ENCODE measurements around the gene S100A2.

Gene S100A2

DNA sequence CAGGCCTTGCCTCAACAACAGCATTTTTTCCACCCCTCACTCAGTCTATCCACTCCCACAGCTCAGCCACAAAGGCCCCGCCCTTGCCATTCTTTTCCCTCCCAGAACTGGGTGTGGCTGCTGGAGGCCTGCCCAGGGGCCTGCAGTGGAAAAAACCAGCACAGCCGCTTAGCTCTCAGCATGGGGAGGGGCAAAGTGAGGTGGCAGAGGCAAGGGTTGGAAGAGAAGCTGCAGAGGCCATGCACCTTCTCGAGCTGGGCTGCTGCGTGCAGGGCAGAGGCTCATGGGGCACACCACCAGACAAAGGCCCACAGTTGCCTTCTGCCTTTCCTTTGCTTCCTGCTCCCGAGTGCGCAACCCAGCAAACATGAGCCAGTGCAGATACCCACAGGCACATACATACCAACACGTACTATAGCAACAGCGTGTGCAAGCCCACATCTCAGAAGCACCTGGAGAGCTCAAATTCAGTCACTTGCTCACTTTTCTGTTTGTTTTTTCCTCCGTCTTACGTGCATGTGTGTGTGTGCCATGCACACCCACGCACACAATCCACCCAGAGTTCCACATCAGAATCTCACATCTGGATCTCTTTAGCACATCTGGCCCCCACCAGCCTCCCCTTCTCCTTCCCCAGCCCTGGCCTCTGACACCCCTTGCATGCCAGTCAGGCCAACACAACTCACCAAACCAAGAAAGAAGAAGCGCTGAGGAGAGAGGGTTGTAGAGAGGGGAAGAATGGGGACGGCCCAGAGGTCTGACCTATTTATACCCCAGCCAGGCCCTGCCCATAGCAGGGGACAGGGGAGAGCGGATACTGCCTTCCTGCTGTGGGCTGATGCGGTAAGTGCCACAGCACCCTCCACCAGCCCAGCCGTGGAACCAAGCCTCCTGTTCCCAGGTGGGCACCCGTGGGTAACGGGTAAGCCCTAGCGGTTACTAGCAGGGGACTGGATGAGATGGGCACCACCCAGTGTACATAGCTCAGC lies 20.3 kb downstream of the S100A2 start, which contains the start of gene S100A4:
S100A4 (minus strand) TSS at position 740 of the 989 bp plus-strand sequence. CDS start 1,012 bp downstream, outside the sequence.
- DNase-seq (ENCODE audit: low read depth), result peak; percentile 94

DNA sequence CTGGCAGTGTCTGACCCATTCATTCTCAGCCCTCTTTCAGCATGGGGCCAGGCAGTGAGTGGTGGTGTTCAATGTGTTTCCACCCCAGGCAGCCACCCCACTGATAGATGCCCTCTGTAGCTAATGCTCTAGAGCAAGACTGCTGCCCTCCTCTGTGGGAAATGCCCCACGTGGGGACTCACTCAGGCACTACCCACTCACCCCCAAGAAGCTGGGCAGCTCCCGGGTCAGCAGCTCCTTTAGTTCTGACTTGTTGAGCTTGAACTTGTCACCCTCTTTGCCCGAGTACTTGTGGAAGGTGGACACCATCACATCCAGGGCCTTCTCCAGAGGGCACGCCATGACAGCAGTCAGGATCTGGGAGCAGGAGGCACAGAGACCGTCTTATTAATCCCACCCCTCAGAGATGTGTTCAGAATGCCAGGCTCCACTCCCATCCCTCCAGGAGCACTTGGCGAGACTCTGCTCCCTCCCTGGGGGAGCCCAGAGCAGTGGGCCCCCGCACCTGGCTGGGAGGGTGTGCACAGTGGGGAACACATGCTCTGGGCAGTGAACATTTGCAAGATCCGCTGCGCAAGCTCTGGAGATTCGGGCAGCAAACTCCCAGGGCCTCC lies 21.1 kb downstream of the S100A2 start:
- DNase-seq (ENCODE audit: low read depth), result no peak

DNA sequence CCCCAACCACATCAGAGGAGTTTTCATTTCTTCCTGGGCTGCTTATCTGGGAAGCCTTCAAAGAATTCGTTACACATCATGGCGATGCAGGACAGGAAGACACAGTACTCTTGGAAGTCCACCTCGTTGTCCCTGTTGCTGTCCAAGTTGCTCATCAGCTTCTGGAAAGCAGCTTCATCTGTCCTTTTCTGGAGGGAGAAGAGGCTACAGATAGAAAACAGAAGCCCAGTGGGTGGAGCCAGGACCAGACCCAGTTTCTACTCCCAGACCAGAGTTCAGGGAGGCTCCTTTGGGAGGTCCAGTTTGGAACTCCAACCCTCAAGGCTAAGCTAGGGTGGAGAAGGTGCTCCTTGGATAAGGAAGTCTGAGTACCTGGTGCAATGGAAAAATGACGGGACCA lies 21.9 kb downstream of the S100A2 start:
- no peak for DNase-seq (ENCODE audit: low read depth)

DNA sequence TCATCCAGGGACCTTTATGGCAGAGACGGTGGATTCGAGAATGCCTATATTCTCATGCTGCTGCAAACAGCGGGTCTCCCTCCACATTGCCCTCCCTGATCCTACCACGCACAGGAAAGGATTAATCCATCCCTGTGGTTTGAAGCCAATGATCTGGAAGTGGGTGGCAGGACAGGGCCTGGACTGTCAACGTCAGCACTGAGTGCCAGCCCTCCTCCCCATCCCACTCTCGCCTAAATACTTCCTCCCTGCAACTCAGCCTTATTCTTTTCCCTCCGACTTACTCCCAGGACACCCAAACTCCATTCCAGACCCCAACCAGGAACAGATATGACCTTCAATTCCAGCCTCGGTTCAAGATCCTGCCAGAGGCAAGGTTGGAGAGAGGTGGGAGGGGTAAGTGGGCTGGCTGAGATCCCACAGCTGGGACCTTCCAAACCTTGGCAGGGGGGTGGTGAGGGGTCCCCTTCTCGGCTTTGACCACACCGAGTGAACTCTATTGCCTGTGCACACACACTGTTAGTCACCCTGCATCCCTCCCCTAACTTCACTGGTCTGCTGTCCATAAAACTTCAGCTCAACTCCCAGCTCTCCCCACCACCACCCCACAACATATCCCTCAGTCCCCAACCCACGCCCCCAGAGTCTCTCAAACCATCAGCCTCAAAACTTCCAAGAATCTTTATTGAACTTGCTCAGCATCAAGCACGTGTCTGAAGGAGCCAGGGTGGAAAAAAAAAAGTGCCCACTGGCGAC lies 22.5 kb downstream of the S100A2 start:
- no peak for DNase-seq (ENCODE audit: low read depth)

DNA sequence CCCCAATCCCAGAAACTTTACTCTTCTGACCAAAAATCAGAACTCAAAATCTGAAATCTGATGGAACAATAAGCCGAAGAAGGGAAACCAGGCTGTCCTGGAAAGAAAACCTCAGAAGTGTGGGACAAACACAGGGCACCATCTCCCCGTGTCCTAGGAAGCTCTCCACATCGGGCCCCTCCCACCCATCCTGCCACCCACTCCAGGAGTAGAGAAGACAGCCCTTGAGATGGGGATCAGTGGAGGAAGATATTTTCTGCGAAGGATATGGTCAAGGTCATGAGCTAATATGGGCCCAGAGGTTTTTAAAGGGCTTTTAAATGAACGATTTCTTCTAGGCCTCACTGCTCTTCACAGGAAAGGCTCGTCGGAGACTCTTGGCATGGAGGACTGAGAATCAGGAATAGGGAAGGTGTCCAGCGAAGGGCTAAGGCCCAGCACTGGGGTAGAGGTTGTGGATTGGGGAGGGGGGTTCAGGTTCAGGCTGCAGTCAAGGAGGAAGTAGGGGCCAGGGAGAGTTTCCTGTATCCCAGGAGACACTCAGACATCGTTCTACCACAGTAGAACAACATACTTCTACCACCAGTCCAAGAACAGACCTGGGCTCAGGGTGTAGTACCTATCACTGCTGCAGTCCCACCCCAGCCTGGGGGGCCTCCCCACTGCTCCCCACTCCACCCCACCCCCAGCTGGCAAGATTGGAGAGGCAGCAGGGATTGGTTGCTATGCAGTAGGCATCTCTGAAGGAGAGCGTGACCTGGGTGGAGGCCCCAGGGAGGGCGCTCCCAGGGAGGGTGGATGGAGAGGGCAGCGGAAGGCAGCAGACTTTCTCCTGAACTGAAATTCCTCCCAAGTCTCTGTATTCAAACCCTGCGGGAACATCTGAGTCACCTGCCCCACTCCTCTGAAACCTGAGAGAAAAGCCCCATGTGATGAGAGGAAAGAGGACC lies 23.7 kb downstream of the S100A2 start:
- no peak for DNase-seq (ENCODE audit: low read depth)

DNA sequence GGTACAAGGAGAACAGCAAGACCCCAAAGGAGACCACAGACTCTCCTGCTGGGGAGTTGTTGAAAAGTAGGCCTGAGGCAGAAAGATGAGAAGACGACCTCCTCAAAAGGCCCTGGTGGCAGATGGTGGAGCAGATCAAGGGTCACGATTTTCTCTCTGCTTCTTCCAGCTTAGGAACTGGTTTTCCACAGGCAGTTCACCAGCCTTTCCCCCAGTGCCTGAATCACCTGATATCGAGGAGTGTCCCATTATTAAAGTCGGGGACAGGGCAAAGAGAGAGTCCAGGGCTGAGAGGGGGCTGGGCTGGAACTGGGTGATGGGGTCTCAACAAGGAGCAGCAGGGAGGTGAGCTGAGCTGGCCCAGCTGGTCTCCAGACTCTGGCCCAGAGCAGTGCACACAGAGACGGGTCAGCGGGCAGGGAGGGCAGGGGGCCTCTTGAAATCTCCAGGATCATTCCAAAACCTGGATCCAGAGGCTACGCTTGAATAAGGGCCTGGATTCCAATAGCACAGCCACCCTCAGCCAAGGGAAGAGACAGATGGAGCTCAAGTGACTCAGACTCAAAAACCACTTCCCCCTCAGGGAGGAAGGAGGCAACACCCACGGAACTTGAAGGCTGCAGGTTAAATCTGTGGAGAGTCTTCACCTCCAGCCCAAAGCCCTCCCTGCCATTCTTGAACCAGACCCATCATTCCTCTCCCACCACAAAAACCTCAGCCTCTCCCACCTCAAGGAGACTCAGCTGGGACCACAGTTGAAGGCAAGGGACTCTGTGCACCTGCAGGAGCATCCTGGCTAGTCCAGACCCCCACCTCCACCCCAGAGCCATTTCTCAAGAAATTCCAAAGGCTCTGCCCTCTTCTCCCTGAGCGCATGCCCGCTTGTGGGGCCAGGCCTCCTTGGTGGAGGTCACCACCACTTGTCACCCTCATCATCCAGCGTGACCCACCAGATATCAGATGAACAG lies 25.0 kb downstream of the S100A2 start, which contains the start of gene S100A5:
S100A5 (minus strand) TSS at position 541 of the 968 bp plus-strand sequence. CDS start 743 bp downstream, outside the sequence.
- DNase-seq (ENCODE audit: low read depth), result peak; percentile 38

DNA sequence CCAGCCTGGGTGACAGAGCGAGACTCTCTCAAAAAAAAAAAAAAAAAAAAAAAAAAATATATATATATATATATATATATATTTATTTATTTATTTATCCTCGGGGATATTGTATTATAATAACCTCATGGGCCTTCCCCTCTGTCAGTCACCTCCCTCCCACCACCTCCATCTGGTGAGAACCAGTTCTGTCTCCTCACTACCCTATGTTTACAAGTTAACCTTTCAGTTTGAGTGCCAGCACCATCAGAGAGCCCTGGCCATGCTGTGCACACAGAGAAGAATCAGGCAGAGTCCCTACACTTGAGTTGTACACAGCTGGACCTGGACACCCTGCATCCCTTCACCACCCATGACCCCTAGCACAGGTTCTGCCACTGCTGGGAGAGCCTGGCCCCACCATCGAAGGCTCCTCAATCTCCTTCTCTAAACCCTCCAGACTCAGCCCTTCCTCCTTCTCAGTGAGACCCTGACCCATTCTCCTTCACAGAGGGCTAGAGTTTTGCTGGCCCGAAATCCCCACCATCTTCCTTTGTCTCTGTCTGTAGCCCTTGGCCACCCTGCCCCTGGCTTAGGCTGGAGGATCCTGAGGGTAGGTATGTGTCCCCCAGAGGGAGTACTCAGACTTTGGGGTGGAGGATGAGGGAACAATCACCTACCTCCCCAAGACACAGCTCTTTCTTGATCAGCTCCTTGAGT lies 26.1 kb downstream of the S100A2 start:
- DNase-seq (ENCODE audit: low read depth), result no peak

DNA sequence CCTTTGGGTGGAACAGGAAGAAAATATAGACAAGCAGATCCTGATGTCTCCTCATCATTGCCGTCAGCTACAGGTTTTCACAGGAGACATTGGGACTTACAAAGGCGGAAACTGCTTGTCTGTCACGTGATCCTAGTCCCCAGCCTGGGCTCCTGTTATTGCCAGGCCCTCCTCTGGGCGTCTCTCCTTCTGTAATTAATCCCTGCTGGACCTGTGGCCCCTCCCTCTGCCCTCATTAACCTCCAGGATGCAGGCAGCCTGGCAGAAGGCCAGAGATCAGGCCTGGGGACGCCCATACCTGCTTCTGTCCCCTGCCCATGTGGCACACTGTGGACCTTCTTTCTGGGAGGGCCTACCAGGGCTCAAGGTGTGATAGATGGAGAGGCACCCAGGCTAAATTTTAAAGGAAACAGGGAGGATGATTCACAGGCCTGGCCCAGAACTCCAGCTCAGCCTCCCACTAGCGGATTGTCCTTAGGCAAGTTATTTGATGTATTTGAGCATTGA lies 27.3 kb downstream of the S100A2 start:
- DNase-seq (ENCODE audit: low read depth), result no peak

DNA sequence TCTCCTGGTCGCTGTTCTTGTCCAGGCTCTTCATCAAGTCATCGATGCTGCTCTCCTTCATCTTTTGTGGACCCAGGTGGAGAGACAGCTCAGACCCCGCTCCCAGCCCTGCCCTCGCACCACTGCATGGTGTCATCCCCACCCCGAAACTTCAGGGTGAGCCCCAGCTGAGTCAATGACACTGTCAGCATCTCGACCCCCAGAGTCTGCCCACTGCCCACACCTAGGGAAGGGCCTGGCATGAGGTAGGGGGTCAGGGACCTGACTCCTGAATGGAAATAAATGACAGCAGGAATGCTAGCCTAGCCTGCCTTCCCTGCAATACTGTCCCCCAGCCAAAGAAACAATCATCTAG lies 28.3 kb downstream of the S100A2 start:
- no peak for DNase-seq (ENCODE audit: low read depth)

DNA sequence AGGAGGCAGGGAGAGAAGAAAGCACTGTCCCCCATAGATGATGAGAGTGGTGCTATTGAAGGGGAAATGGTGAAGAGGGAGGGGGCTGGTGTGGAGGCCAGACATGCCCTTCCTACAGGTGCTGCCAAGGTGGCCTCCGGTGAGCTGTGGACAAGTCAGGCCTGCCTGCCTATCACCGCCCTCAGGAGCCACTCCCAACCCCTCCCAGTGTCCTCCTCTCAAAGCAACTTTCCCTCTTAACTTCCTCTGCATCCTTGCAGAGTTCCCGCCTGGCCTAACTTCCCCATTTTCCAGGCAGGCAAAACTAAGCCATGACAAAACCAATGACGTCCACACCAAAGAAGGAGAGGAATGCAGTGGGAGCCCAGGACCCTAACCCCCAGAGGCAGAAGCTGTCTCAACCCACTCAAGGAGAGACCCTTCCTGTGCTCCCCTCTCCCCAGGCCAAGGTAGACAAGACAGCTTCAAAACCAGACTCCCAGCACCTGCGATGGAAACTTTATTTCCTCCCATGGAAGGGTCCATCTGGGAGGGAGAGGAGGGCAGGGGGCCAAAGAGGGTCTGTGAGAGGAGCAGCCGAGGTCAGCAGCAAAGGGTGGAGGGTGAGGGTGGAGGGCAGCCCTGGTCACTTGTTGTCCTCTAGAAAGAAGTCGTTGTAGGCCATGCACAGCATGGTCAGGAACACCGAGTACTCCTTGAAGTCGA lies 28.8 kb downstream of the S100A2 start:
- no peak for DNase-seq (ENCODE audit: low read depth)

DNA sequence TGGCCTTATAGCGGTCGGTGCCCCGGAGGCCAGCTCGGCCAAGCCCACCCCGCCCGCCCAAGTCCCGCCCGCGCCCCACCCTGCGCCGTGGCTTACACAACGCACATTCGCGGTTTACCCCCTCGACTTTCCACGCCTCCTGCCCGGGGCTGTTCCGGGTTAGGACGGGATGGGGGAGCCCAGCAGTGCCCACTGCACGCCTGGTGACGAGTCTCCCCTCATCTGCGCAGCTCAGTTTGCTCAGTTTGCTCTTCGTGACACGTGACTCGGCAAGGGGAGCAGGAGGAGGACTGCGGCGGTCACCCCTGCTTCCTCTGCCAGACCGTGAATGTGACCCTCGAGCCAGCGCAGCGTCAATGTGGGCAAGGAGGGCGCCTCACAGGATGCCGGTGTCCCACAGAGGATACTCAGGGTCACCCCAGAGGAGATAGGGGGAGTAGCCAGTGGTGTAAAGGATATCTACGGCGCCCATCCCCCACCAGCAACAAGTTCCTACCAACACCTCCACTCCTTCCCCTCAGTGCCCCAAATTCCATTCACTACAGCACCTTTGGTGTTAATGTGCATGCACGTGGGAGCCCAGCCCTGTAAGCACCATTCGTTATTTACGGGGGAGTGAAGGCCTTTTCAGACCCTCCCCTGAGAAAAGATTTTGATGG lies 29.5 kb downstream of the S100A2 start:
- peak; percentile 80 for DNase-seq (ENCODE audit: low read depth)

DNA sequence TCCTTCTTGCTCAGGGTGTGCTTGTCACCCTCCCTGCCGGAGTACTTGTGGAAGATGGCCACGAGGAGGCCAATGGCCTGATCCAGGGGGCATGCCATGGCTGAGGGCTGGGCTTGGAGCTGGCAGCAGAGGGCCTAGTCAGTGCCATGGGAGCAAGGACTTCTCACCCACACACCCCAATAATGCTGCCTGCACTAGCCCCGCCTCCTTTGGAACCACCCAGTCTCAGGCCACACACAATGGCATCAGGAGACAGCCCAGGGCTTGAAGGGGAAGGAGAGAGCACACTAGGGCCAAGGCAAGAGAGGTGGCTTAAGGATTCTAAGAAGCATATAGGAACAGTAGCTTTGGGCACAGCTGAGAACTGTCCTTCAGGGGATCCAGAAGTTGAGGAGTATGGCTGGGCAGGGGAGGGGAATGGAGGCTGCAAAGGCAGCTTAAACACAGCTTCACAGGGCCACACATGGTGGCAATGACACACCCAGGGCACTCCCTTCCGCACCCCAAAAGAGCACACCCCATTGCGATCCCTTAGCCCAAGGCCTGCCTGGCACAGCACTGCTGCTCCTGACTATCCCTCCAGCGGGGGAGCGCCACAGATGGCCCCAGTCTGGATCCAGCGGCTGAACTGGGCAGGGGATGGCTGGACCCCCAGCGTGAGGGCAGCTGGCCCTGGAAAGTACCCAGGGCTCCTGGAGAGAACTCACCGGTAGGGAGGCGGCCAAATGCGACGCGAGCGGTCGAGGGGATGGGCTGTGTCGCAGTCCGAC lies 30.2 kb downstream of the S100A2 start, which contains the start of gene S100A6:
S100A6 (minus strand) TSS at position 750 of the 770 bp plus-strand sequence; CDS start at position 98, 652 bp downstream.
- DNase-seq (ENCODE audit: low read depth), result no peak

DNA sequence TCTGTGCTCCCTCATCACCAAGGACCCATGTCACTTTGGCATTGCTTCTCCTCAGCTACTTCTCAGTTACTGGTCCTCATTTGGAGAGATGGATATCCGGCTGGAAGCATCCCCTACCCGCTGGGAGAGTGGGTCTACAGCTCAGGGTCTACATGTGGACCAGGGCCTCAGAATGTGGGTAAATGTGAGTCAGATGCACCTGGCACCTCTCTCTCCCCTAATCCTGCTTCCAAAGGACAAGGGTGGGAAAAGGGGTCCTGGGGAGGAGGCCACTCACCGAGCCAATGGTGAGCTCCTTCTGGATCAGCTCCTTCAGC lies 30.8 kb downstream of the S100A2 start:
- DNase-seq (ENCODE audit: low read depth), result no peak

DNA sequence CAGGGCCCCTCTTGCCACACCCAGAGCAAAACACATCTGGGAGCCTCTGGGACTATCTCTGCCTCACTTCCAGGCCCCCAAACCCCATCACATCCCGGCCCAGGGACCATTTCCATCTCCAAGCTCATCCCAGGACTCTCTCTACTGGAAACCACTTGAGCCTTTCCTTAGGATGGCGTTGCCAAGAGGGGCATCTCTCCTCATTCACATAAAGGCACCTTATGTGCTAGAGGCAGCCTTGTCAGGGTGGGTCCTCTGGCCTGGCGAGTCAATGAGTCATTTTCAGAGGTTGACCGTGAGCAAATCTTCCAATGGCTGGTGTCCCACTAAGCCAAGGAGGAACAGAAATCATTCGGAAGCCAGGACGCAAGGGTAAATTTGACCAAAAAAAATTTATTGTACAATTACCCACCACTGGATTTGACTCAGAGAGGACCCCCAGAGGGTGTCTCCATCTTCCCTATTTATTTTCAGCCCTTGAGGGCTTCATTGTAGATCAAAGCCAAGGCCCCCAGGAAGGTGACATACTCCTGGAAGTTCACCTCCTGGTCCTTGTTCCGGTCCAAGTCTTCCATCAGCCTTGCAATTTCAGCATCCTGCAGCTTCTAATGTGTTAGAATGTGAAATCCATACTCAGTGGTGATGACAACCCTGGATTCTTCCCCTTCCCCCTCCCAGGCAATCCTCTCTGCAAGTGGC lies 31.3 kb downstream of the S100A2 start:
- no peak for DNase-seq (ENCODE audit: low read depth)

DNA sequence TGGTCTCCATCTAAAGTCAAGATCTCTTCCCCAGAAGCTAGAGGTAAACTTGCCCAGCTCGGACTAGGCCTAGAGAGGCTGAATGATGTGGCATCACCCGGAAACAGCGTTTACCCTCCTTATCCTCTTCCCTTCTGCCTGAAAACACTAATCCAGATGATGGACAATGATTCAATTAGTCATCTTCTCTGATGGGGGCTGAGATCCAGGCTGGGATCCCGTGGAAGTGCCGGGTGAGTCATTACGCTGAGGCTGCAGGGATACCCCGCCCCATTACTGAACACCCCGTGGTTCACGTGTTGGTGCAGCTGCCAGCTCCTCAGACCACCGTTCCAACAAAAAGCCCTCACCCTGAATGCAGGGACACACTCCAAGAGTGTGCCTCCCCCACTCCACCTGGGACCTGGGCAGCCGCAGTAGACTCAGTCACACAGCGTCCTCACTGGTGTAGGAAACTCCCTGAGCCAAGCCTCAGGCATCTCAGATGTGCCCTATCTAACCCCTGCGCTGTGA lies 31.9 kb downstream of the S100A2 start:
- no peak for DNase-seq (ENCODE audit: low read depth)
